Rectal smooth muscle tissue (tissue), 1 donor: ENCODE results near the gene HEPACAM.
A peak's percentile ranks its signal among the peaks of the same experiment; 100 is the strongest.

Experiments used
- H3K27ac ChIP-seq: one replicate; pipeline ENCODE4 v1.7.0; 2013; ENCODE audit warnings: low read depth, low read length, inconsistent platforms
- H3K27me3 ChIP-seq: one replicate; pipeline ENCODE4 v1.7.0; 2013; ENCODE audit warnings: low read length; ENCODE audit not compliant: control insufficient read depth, insufficient read depth
- H3K36me3 ChIP-seq: one replicate; pipeline ENCODE4 v1.7.0; 2013; ENCODE audit warnings: low read length; ENCODE audit not compliant: control insufficient read depth, insufficient read depth
- H3K4me1 ChIP-seq: one replicate; pipeline ENCODE4 v1.7.0; 2013; ENCODE audit warnings: low read length; ENCODE audit not compliant: control insufficient read depth, insufficient read depth
- H3K4me3 ChIP-seq: one replicate; pipeline ENCODE4 v1.7.0; 2013; ENCODE audit warnings: low read length
- H3K9ac ChIP-seq: one replicate; pipeline ENCODE4 v1.7.0; 2013; ENCODE audit warnings: low read length

Gene HEPACAM

DNA sequence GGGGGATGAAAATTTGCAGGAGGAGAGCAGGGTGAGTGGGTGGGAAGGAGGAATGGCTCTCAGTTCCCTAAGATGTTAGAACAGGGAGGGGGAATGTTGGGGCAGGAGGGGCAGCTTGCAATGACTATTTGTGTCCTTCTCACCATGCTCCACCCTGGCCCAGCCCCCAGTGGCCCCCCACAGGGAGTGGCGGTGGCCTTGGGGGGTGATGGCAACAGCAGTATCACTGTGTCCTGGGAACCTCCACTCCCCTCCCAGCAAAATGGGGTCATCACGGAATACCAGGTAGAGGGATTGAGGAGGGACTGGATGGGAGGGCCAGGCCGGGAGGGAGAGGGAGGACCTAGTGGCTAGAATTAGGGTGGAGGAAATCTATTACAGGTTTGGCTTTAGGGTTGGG, 60.4 kb downstream of the HEPACAM start:
- Histone ChIP-seq H3K27ac (no peak overlapping the region), H3K9ac (no peak overlapping the region)

DNA sequence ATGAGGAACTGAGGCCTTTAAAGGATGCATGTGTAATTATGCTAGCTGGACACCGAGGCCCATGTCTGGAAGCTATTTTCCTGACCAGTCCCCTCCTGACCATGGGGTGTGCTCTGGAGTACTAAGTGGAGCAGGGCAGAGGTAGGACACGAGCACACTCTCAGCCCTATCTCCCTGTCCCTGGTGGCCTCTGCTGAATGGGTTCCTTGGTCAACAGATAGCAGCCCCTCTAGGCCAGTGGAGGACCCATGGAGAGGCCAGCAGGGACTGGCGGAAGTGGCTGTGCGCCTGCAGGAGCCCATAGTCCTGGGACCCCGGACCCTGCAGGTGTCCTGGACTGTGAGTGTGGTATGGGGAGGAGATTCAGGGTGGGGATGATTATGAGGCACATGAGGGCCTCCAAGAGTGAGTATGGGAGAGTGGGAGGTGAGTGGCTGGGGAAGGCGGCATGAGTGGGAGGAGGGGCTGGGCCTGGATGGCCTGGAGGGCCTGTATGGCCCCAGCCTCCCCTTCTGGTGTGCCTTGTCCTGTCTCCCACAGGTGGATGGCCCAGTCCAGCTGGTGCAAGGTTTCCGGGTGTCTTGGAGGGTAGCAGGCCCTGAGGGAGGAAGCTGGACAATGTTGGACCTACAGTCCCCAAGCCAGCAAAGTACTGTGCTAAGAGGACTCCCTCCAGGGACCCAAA, 61.1 kb downstream of the HEPACAM start:
- H3K27ac ChIP-seq, result no peak overlapping the region
- H3K9ac ChIP-seq, result no peak overlapping the region
- H3K27me3 ChIP-seq, result peaks cover 20% of the 10 kb centered on the region

More for the DNA sequence above, 60.4 kb downstream of the HEPACAM start:
- Histone ChIP-seq H3K36me3 (no peaks in the 10 kb centered on the region), H3K27me3 (peaks cover 14% of the 10 kb centered on the region), H3K4me1 (no peaks in the 10 kb centered on the region), H3K4me3 (peak overlapping the region; percentile 71)

DNA sequence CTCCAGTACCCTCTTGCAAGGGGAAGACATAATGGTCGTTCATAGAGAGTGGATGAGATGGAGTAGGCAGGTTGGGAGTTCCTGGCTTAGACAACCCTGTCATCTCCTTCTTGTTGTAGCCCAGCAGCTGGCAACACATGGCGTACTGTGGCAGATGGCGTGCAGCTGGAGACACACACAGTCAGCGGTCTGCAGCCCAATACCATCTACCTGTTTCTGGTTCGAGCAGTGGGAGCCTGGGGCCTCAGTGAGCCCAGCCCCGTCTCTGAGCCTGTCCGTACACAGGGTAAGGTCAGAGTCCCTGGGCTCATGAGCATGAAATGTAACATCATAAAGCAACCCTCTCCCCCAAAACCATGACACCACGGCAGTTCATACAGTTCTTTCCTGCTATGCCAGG, 61.9 kb downstream of the HEPACAM start:
- Histone ChIP-seq H3K9ac (no peak overlapping the region), H3K27me3 (peaks cover 27% of the 10 kb centered on the region), H3K36me3 (no peaks in the 10 kb centered on the region), H3K4me3 (no peak overlapping the region), H3K4me1 (no peaks in the 10 kb centered on the region), H3K27ac (no peak overlapping the region)

More for the DNA sequence above, 61.1 kb downstream of the HEPACAM start:
- Histone ChIP-seq H3K36me3 (no peaks in the 10 kb centered on the region), H3K4me3 (no peak overlapping the region), H3K4me1 (no peaks in the 10 kb centered on the region)

DNA sequence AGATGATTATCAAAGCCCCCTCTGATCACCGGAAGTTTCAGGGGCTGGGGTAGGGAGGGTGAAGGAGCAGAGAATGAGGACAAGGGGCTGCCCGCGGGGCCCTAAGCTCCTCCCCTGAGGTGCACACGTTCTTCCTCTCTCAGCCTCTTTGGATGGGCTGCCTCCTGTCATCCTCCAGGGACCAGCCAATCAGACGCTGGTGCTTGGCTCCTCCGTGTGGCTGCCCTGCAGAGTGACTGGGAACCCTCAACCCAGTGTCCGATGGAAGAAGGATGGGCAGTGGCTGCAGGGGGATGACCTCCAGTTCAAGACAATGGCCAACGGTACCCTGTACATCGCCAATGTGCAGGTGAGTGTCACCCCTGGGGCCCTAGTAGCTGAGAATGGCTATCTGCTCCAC, 63.1 kb downstream of the HEPACAM start:
- no peak overlapping the region for H3K27ac ChIP-seq
- H3K4me3 ChIP-seq, result no peak overlapping the region

DNA sequence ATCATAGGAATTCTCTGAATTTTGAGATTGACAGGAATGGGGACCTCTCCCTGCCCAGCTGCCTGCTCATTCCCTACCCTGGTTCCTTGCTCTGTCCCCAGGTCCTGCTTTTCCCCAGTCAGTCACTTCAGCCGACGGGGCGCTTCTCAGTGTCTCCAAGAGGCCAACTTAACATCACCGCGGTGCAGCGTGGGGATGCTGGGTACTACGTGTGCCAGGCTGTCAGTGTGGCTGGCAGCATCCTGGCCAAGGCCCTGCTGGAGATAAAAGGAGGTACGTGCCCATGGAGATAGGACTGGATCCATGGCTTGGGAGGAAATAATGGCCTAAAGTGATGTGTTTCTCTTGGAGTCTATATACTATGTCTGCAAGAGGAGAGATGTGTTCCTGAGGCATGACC, 63.6 kb downstream of the HEPACAM start:
- Histone ChIP-seq H3K9ac (no peak overlapping the region), H3K36me3 (no peaks in the 10 kb centered on the region), H3K27me3 (peaks cover 37% of the 10 kb centered on the region), H3K27ac (no peak overlapping the region), H3K4me1 (no peaks in the 10 kb centered on the region), H3K4me3 (no peak overlapping the region)

More for the DNA sequence above, 63.1 kb downstream of the HEPACAM start:
- no peaks in the 10 kb centered on the region for H3K4me1 ChIP-seq
- peaks cover 37% of the 10 kb centered on the region for H3K27me3 ChIP-seq
- H3K36me3 ChIP-seq, result no peaks in the 10 kb centered on the region
- no peak overlapping the region for H3K9ac ChIP-seq

DNA sequence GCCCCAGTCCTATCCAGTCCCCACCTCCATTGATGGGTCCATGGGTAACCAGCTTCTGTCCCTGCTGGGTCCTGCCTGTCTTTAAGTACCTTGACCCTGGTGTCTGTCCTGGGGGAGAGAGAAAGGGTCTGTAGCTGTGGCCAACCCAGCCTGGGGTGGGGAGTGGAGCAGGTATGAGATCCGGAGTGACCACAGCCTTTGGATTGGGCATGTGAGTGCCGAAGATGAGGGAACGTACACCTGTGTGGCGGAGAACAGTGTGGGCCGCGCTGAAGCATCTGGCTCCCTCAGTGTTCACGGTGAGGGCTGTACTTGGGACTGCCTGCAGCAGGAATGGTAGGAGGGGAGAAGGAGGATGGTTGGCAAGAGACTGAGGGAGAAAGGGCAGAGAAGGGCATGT, 65.4 kb downstream of the HEPACAM start:
- H3K36me3 ChIP-seq, result no peaks in the 10 kb centered on the region
- H3K27ac ChIP-seq, result no peak overlapping the region
- peak overlapping the region; percentile 10 for H3K9ac ChIP-seq
- no peak overlapping the region for H3K4me3 ChIP-seq
- H3K4me1 ChIP-seq, result peaks cover 6% of the 10 kb centered on the region
- peaks cover 53% of the 10 kb centered on the region for H3K27me3 ChIP-seq

DNA sequence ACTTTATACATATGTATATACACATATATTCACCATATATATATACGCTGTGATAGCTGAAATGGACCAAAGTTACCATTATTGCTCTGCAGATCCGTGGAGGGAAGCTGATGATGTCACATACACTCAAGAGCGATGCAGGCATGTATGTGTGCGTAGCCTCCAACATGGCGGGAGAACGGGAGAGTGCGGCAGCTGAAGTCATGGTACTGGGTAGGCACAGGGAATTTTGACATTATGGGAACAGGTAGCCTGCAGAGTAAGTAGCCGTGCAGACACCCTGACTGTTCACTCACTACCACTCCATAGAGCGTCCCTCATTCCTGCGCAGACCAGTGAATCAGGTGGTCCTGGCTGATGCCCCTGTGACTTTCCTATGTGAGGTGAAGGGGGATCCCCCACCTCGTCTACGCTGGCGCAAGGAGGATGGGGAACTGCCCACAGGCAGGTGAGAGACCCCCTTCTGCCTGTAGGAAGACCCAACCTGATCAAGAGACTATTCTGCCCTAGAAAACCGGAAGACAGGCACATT, 65.9 kb downstream of the HEPACAM start:
- no peaks in the 10 kb centered on the region for H3K36me3 ChIP-seq
- H3K27me3 ChIP-seq, result peaks cover 57% of the 10 kb centered on the region
- H3K9ac ChIP-seq, result peak overlapping the region; percentile 10
- peaks cover 7% of the 10 kb centered on the region for H3K4me1 ChIP-seq
- H3K27ac ChIP-seq, result no peak overlapping the region
- H3K4me3 ChIP-seq, result no peak overlapping the region

DNA sequence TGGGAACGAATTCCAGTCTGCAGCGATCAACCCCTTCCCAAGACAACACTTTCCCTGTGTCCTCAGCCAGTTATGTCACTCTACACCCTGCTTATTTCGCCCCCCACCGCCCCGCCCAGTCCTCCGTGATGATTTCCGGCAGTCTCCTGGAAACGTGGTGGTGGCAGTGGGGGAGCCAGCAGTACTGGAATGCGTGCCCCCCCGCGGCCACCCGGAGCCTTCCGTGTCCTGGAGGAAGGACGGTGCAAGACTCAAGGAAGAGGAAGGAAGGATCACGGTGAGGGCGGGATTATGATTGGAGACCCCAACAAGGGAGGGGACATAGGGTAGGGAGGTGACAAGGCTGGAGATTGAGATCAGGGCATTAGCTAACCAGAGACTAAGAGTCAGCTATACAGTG, 66.5 kb downstream of the HEPACAM start:
- peaks cover 7% of the 10 kb centered on the region for H3K4me1 ChIP-seq
- no peak overlapping the region for H3K27ac ChIP-seq
- H3K4me3 ChIP-seq, result no peak overlapping the region
- no peak overlapping the region for H3K9ac ChIP-seq
- H3K27me3 ChIP-seq, result peaks cover 62% of the 10 kb centered on the region
- H3K36me3 ChIP-seq, result no peaks in the 10 kb centered on the region
